Measurements from ENCODE around the gene SLC4A1AP.
A peak's percentile ranks its signal among the peaks of the same experiment; 100 is the strongest.
"Not testable (repeated sequence)": the region's sequence is repeated elsewhere in the genome, so short reads cannot be mapped to it uniquely, and the experiment has no call there.

The SLC4A1AP gene

DNA sequence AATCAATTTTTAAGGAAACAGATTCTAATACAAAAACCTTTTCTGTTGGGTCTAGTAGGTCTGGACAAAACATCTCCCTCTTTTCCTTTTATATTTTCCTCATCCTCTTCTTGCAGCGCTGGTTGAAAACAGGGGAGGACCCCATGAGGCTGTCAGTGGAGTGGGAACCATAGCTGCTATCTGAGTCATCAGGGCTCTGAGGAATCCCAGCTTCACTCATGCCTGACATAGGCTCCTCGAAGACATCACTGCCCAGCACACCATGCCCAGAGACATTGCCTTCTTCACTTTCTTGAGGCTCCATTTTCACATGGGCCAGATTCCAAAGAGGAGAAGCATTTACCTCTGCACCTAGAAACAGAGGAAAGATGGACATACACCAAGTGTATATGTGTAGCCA lies 10.3 kb upstream of the SLC4A1AP start:
- no peak for DNase-seq

DNA sequence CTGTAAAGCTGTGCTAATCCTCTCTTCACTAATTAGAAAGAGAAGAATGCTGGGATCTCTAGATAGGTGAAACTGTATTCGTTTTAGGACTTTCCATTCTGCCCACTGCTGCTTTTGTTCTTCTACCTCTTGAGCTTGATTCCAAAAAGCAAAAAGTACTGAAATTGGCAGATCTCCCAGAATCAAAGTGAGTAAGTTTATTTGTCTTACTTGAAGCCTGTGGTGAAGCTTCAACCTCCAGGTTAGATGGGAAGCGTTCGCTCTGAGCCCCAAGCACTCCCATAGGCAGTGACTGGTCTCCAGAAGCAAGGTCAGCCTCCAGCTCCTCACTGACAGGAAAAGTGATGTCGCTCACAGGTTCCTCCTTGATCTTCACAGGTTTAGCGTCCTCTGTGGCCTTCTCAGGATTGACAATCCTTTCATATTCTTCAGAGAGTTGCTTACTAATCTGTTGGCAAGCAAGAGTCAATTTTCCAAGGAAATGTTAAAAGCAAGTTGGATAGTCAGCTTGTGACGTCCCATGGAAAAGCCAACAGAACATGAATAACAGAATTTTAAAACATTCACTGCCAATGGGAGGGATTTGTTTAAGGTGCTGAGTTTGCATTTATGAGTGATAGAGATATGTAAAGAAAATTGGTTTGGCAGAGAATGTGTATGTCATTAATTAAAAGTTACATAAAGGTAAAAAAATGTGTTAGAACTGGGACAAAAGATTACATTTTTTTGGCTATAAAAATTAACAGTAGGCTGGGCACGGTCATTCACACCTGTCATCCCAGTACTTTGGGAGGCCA lies 8.3 kb upstream of the SLC4A1AP start:
- DNase-seq: no peak

DNA sequence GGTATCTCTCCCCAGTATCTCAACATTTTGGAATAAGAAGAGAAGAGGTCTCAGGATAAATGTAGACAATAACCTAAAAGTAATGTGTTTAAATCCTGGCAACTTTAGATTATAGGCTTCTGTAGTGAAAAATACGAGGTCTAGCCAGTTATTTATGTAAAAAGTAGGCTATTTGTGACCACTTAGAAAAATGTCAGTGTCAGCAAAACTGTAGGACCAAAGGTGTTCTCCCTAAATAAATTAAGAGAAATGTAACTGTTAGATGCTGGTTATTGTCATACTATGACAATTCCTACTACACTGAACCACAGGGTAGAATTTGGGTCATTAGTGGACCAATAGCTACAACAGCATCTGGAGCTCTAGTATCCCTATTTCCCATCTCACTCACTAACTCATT lies 2.3 kb upstream of the SLC4A1AP start:
- no peak for DNase-seq

DNA sequence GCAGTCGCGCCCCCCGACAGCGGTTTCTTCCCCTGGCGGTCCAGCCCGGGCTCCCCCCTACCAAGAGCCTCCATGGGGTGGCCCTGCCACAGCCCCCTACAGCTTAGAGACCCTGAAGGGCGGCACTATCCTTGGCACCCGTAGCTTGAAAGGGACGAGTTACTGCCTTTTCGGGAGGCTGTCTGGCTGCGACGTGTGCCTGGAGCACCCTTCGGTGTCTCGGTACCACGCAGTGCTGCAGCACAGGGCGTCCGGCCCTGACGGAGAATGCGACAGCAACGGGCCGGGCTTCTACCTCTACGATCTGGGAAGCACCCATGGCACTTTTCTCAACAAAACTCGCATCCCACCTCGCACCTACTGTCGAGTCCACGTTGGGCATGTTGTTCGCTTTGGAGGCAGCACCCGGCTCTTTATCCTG lies 475 bp downstream of the SLC4A1AP start:
- DNase-seq: no peak

DNA sequence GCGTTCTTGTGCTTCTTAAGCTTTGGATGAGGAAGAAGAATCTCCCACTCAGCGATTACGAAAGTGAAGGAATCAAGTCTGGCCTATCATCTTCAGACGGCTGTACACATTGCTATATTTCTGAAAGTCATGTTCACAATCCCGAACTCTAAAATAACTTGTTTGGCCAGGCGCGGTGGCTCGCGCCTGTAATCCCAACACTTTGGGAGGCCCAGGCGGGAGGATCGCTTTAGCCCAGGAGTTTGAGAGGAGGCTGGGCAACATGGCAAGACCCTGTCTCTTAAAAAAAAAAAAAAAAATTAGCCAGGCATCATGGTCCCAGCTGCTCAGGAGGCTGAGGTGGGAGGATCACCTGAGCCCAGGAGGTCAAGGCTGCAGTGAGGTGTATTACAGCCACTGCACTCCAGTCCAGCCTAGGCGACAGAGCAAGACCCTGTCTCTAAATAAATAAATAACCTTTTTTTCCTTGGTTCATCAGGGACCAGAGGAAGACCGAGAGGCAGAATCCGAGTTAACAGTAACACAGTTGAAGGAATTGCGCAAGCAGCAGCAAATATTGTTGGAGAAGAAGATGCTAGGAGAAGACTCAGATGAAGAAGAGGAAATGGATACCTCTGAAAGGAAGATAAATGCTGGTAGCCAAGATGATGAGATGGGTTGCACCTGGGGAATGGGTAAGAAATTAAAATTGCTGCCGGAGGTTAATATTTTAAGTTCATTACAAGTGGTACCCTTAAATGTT lies 1.1 kb downstream of the SLC4A1AP start:
- no peak for DNase-seq

DNA sequence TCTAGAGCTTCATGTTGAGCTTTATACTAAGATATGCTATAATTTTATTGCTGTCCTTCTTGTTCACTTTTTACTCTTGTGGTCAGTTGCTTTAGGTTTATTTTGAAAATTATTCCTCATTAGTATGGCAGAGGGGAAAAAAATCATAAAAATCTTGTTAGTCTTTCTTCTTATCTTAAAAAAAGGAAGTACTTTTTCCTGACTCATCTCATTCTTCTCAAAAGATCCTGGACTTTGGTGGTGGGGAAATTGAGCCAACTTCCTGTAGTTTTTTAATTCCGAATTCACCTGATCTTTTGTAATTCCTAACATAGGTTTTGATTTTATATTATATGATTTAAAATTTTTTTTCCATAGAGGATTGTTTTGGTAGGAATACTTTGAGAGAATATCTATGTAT lies 3.8 kb downstream of the SLC4A1AP start:
- no peak for DNase-seq

DNA sequence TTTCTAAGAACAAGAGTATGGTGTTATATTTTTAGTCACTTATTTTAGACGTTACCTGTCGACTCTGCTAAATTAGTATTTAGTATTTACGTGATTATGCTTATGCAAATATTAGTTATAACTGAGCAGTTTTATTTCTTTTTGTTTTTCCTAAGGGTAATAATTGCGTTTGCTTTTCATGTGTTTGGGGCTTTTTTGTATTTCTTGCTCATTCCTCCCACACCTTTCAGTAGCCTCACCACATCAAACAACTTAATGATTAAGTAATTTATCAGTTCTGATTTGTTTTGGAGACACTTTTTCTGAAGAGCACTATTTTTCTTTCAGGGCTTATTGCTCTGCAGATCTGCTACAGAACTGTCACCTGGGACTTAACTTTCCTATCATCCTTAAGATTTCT lies 7.5 kb downstream of the SLC4A1AP start:
- DNase-seq: no peak

DNA sequence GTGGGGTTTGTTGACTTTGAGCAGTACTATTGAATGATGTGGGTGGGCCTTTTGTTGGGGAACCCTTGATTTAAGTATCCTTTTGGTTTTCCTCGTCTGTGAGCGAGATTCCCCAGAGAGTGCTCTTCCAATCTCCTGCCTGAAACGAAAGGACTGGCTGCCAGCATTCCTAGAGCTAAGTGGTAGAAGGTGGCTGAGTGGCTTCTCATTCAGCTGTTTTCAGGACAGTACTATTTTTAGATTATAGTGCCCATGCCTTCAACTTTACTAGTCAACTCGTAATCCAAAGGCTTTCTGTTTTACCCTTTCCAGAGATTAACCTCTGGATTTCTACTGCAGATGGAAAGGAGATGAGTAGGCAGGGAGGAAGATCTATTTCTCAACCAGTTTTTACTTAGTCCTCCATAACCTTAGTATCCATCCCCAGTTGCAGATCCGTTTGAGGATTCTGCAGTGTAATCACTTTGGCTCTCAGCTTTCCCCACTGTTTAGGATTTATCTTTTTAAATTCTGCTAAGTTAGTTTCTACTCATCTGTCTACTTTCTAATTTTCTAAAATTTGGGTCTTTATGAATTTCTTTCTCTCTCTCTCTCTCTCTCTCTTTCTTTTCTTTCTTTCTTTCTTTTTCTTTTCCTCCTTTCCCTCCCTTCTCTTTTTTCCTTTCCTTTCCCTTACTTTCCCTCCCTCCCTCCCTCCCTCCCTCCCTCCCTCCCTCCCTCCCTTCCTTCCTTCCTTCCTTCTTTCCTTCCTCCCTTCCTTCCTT lies 9.2 kb downstream of the SLC4A1AP start:
- no peak for DNase-seq

DNA sequence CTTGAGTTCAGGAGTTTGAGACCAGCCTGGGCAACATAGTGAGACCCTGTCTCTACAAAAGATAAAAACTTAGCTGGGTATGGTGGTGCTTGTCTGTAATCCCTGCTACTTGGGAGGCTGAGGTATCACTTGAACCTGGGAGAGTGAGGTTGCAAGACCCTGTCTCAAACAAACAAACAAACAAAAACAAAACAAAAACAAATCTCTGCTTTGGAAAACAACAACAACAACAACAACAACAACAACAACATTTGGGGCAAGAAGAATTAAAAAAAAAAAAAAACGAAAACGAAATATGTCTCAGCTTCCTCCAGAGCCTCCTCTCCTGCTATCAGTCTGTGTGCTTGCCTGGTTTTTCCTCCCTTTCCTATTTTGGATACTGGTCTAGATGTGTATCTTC lies 16.9 kb downstream of the SLC4A1AP start:
- no peak for DNase-seq

DNA sequence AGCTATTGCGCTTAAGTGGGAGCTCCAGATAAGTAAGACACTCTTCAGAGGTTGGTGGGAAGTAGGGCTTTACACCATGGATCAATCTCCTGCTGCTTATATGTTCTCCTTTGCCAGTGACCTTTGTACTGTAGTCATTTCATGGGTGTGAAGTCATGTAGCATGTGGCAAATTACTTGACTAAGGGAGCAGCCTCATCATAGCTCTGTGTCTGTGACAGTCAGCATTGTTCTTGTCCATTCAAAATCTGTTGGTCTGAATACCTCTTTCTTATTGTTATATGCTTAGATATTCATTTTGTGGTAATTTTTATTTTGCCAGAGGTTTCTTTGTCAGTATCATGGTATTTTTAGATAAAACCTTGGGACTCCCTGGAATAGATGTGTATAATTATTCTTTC lies 18.2 kb downstream of the SLC4A1AP start:
- no peak for DNase-seq

DNA sequence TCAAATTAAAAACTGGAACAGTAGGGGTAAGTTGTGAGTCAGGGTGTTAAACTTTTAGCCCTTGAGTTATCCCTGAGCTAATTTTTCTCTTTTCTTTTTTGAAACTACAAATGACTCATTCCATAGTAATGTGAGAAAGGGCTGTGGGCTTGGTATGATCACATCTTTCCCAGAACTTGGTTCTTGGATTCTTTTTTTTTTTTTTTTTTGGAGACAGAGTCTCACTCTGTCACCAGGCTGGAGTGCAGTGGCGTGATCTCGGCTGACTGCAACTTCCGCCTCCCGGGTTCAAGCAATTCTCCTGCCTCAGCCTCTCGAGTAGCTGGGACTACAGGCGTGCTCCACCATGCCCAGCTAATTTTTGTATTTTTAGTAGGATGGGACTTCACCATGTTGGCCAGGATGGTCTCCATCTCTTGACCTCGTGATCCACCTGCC lies 18.7 kb downstream of the SLC4A1AP start:
- DNase-seq: not testable (repeated sequence)

DNA sequence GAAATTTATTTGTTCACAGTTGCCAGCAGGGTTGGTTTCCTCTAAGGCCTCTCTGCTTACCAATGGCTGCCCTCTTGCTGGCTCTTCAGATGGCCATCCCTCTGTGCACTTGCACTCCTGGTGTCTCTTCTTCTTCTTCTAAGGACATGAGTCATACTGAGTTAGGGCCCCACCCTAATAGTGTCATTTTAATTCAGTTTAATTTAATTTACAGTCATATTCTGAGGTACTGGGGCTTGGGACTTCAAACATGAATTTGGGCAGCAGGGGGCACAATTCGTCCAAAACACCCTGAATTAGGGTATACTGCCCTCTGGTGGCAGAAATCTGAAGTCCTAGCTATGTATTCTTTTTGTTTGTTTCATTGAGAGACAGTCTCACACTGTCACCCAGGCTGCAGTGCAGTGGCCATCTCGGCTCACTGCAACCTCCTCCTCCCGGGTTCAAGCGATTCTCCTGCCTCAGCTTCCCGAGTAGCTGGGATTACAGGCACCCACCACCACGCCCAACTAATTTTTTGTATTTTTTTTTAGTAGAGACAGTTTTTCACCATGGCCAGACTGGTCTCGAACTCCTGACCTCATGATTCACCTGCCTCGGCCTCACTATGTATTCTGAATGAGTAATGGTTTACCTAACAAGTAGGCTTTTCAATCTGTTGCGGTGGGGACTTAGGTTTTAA lies 19.8 kb downstream of the SLC4A1AP start:
- DNase-seq: peak; percentile 92

DNA sequence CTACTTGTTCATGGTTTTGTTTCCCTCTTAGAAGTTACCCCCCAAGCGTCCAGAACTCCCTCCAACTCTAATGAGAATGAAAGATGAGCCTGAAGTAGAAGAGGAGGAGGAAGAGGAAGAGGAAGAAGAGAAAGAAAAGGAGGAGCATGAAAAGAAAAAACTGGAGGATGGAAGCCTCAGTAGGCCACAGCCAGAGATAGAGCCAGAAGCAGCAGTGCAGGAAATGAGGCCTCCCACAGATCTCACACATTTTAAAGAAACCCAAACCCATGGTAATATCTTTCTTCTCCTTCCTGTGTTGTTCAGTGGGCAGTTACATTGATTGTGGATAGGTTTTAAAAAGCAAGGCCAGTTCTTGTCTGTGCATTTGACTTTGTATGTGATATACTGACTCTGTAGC lies 21.3 kb downstream of the SLC4A1AP start:
- DNase-seq: not testable (repeated sequence)

DNA sequence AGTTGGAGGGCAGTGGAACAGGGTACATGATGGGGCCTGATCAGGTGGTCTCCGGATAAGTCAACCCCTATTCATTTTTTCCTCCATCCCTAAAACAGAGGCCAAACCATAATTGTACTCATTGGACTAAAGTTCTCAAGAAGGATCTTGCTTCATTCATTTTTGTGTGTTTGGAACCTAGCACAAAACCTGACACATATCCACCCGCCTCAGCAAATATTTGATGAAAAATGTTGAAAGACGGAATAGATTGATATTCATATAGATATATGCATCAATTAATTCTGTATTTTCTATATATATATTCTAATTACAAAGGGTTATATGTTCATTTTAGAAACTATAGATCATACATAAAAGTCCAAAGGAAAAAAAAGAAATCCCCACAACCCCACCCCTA lies 21.9 kb downstream of the SLC4A1AP start:
- DNase-seq: no peak

DNA sequence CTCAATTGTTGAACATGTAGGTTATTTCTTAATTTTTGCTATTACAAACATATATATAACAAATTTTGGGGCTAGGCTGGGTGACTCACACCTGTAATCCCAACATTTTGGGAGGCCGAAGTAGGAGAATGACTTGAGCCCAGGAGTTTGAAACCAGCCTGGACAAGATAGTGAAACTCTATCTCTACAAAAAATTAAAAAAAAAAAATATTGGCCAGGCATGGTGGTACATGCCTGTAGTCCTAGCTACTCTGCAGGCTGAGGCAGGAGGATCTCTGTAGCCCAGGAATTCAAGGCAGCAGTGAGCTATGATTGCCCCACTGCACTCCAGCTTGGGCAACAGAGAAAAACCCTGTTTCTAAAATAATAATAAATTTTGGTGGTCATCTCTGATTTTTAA lies 23.5 kb downstream of the SLC4A1AP start:
- no peak for DNase-seq

DNA sequence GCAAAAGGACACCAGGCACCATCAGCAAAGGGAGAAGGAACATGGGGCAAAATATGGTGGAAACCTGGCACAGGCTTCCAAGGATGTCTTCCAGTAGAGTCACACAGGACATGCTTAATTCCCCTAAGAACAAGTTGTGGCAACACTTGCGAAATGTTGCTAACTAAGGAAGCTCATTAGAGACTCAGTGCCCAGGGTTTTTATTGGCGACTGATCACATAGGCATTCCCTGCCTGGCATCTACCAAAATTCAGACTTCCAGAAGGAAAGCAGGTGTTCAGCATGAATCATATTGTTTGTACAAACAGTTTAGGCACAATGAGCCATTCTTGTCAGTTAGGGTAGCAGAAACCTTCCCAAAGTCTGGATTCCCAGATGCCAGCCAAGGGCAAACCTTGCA lies 25.7 kb downstream of the SLC4A1AP start:
- no peak for DNase-seq

DNA sequence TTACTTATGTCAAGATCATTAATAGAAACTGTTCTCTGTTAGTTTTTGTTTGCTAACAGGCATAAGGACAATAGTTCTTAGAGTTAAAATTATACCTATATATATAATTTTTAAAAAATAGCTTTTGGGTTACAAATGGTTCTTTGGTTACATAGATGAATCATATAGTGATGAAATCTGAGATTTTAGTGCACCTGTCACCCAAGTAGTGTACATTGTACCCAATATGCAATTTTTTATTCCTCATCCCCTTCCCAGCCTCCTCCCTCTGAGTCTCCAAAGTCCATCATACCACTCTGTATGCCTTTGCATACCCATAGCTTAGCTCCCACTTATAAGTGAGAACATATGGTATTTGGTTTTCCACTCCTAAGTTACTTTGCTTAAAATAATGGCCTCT lies 26.4 kb downstream of the SLC4A1AP start:
- DNase-seq: no peak

DNA sequence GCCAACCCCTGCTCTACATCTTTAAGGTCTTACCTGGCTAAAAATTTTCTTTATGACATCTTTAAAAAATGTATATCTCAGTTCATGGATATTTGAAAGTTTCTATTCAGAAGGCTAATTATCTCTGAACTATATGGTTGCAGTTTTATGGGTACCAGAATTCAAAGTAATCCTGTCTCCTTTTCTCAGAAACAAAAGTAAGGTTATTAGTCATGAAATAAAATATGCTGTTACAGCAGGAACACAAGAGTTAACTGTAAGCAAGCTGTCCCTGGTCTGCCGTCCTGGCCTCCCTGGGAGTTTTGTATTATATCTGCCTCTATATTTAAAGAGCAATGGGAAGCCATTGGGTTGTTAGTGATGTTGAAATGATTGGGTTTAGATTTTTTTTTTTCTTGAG lies 34.0 kb downstream of the SLC4A1AP start:
- no peak for DNase-seq

DNA sequence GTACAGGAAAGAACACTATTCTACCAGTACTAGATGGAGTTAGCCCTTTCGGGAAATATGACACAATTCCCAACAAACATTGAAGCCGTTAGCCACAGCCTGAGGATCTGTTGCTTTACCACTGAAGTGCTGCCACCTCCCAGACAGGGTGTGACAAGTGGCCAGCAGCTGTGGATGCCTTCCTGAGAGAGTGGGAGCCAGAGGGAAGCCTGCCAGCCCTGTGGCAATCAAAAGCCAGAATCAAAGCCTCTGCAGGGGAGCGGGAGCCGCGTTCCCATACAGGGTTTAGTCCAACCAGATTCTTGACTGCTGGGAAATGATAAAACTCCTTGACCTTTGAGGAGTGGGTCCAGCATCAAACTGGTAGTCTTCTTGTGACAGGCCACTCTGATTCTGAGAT lies 38.0 kb downstream of the SLC4A1AP start:
- no peak for DNase-seq

DNA sequence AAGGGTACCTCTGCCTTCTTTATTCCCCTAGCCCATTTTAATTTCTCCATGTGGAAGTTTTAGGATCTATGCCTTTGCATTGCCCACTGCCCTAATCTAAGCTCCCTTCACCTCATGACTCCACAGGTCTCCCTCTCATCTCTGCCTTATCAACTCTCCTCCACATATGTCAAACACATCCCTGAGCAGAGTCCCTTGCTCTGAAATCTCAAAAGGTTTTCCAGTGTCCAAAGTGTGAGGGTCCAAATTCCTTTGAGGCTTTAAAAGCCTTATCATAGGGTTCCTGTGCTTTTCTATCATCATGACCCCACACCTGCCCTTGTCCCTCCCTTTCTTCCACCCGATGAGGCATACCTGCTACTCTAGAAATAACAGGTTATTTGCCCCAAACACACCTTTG lies 38.6 kb downstream of the SLC4A1AP start:
- no peak for DNase-seq

DNA sequence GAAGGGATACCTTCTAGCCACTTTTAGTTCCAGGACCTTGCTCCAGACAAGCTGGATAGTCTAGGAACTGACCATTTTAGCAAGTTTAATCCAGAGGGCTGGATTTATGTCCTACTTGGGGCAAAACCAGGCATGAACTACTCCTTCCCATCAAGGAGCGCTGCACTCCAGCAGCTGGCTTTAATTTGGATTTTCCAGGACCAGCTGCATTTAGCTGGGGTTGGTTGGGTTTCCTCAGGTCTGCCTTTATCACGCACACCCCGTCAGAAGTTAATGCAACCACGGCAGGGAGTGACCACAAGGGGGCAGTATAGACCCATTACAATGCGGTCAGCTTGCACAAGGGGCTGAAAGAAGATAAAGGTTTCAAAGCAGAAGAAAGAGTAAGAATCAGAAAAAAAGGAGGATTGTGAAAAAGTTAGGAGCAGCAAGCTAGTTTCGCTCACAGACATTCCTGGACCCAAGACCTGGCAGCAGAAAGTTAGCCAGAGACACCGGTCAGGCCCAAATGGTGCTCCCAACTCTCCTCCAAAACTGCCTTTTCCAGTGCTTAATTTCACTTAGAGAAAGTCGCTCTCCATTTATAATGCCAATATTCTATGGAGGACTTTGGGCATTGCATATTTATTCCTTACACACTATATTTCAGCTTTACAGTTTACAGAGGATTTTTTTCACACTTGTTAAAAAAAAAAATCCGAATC lies 40.1 kb downstream of the SLC4A1AP start:
- peak; percentile 87 for DNase-seq

DNA sequence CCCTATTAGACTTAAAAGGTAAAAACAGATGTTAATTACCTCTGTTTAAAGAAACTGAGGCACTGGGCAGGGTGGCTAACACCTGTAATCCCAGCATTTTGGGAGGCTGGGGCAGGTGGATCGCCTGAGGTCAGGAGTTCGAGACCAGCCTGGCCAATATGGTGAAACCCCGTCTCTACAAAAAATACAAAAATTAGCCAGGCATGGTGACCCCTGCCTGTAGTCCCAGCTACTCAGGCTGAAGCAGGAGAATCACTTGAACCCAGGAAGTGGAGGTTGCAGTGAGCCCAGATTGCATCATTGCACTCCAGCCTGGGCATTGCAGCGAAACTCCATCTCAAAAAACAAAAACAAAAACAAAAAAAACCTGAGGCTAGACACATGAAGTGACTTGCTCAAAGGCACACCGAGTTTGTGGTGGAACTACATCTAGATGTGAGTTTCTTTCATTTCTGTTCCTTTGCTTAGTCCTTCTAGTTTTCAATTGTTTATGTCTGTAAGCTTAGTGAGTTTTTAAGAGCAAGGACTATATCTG lies 40.7 kb downstream of the SLC4A1AP start:
- no peak for DNase-seq

Data from CD4-positive, alpha-beta T cell treated with Interleukin-17A for 4 hours (primary cell).